HG03135 (cell line): Measurements from ENCODE around the gene CSTPP1.

Source experiments
- ATAC-seq: cut with Tn5 transposase; IDR thresholded peaks from one replicate; pipeline ENCODE4 v1.9.1; 2021; ENCODE audit warnings: mild to moderate bottlenecking, moderate library complexity; ENCODE audit not compliant: unreplicated experiment

CSTPP1 gene

GRCh38 chr11:46936138-46937110, at the start of gene CSTPP1:
TSS of gene CSTPP1 (plus strand) at chr11:46936761. CDS start at chr11:46936806, 45 bp downstream.
- ATAC-seq = peak; percentile 93

GRCh38 chr11:46888636-46889035, 47.9 kb upstream of the CSTPP1 start:
- ATAC-seq = no peak

- no peak for ATAC-seq
These were observed 47.3 kb upstream of the CSTPP1 start for GRCh38 chr11:46889251-46889650.

- ATAC-seq = peak; percentile 51
These were observed 46.7 kb upstream of the CSTPP1 start for GRCh38 chr11:46889689-46890475.

- ATAC-seq = no peak
These were observed 45.9 kb upstream of the CSTPP1 start for GRCh38 chr11:46890665-46891064.

- ATAC-seq = no peak
These were observed 44.5 kb upstream of the CSTPP1 start for GRCh38 chr11:46892109-46892508.

- no peak for ATAC-seq
These were observed 43.7 kb upstream of the CSTPP1 start for GRCh38 chr11:46892838-46893237.

GRCh38 chr11:46894506-46894905, 42.1 kb upstream of the CSTPP1 start:
- no peak for ATAC-seq

- ATAC-seq = no peak
These were observed 41.6 kb upstream of the CSTPP1 start for GRCh38 chr11:46894961-46895360.

- no peak for ATAC-seq
These were observed 40.7 kb upstream of the CSTPP1 start for GRCh38 chr11:46895821-46896220.

- no peak for ATAC-seq
These were observed 39.7 kb upstream of the CSTPP1 start for GRCh38 chr11:46896719-46897406.

GRCh38 chr11:46898396-46899095, 38.0 kb upstream of the CSTPP1 start:
- no peak for ATAC-seq

- no peak for ATAC-seq
These were observed 37.0 kb upstream of the CSTPP1 start for GRCh38 chr11:46899501-46900025.

GRCh38 chr11:46900091-46900746, 36.3 kb upstream of the CSTPP1 start:
- ATAC-seq = no peak

GRCh38 chr11:46901156-46901555, 35.4 kb upstream of the CSTPP1 start:
- no peak for ATAC-seq

- ATAC-seq = no peak
These were observed 33.9 kb upstream of the CSTPP1 start for GRCh38 chr11:46902694-46903093.

GRCh38 chr11:46903846-46904245, 32.7 kb upstream of the CSTPP1 start:
- ATAC-seq = no peak

GRCh38 chr11:46905806-46906205, 30.8 kb upstream of the CSTPP1 start:
- ATAC-seq = no peak

GRCh38 chr11:46906609-46907041, 29.9 kb upstream of the CSTPP1 start:
- no peak for ATAC-seq

- no peak for ATAC-seq
These were observed 29.0 kb upstream of the CSTPP1 start for GRCh38 chr11:46907606-46908005.
